GM23248 (cell line): Measurements from ENCODE around the gene AHI1.

ENCODE experiments used
- EZH2 ChIP-seq: fragments of 200-600 bp; sonication (generic); IDR thresholded peaks from 2 replicates; pipeline ENCODE4 v1.6.1; 2018; ENCODE audit warnings: antibody characterized with exemption, mild to moderate bottlenecking; ENCODE audit not compliant: insufficient read depth, poor library complexity, severe bottlenecking
- EZH2phosphoT487 ChIP-seq: fragments of 200-600 bp; sonication (generic); IDR thresholded peaks from 2 replicates; pipeline ENCODE4 v1.6.1; 2018; ENCODE audit warnings: antibody characterized with exemption, moderate library complexity, mild to moderate bottlenecking, low read depth; ENCODE audit not compliant: insufficient read depth

- no peak for TF ChIP-seq EZH2
- TF ChIP-seq EZH2phosphoT487: no peak
Measured at GRCh38 chr6:135260612-135261011, 236.9 kb downstream of the AHI1 start.
